CMK (cell line): Measurements from ENCODE around the gene IL1R1.

Experiments used
- DNase-seq: peaks from one replicate; pipeline ENCODE4 v3.0.0-alpha.2; 2010; ENCODE audit warnings: low read depth

Gene IL1R1

GRCh38 chr2:102206666-102207341, 64.3 kb downstream of the IL1R1 start:
- DNase-seq, result no peak

- no peak for DNase-seq
These were observed 66.2 kb downstream of the IL1R1 start for GRCh38 chr2:102208774-102209173.

GRCh38 chr2:102209474-102209873, 66.9 kb downstream of the IL1R1 start:
- no peak for DNase-seq

- no peak for DNase-seq
These were observed 74.5 kb downstream of the IL1R1 start for GRCh38 chr2:102217032-102217431.

- DNase-seq, result no peak
These were observed 82.5 kb downstream of the IL1R1 start for GRCh38 chr2:102224824-102225739.

- DNase-seq, result no peak
These were observed 83.6 kb downstream of the IL1R1 start for GRCh38 chr2:102226171-102226570.

GRCh38 chr2:102226612-102227391, 84.3 kb downstream of the IL1R1 start:
- DNase-seq, result no peak

- no peak for DNase-seq
These were observed 86.7 kb downstream of the IL1R1 start for GRCh38 chr2:102229141-102229769.
